HG03571 (cell line): ENCODE data around the gene RO60.

Source experiments
- ATAC-seq: cut with Tn5 transposase; IDR thresholded peaks from one replicate; pipeline ENCODE4 v1.9.1; 2021; ENCODE audit not compliant: unreplicated experiment

The RO60 gene

DNA sequence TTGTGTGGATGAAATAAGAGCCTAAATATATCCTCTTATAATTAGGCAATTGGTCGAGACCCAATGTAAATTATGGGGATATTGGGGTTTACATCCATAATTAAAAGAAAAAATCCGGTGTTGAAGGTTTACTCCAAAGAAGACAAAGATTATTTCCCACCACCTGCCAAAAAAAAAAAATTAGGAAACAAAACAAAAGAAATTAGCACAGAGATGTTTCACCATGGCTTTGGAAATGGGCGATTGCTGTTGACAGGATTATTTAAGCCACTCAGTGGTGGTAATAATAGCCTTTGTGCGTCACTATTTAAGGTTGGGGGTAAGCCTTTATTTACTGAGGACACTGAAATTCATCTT is 46.4 kb downstream of the RO60 start:
- no peak for ATAC-seq

DNA sequence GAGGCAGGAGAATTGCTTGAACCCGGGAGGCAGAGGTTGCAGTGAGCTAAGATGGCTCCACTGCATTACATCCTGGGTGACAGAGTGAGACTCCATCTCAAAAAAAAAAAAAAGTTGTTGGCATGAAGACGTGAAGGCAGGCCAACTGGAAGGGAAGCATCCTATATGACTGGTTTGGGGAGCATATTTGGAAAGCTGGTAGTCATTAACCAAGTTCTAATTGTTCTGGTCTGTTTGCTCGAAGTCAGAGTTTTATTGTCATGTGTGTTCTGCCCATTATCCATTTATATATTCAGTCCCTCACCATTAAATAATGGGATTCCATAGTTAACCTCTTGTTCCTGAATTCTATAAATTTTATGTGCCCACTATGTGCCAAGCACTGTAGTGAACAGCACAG is 49.1 kb downstream of the RO60 start:
- ATAC-seq = no peak
